ENCODE measurements around the gene AP2A1. TPM values are rescaled to one million over a fixed set of nuclear protein-coding genes. Genes with fewer than 3 reads are reported as not detected.
A peak's percentile ranks its signal among the peaks of the same experiment; 100 is the strongest.

AP2A1 gene
- total and polyA plus RNA-seq, 2 of the 13 experiments (the other 11 are each of a cell fraction or from before 2014, with no cell fraction given) = 22.7 to 39.7 TPM

GRCh38 chr19:49809160-49809940, 42.5 kb downstream of the AP2A1 start (continued):
- TF ChIP-seq ZNF17 (CRISPR knock-in tag; IDR thresholded peaks at IDR 0.05) (no peak), ASH2L (IDR thresholded peaks at IDR 0.05; ENCODE audit: insufficient read length, low read depth, low read length) (peak; percentile 19), ZNF564 (CRISPR knock-in tag; IDR thresholded peaks at IDR 0.05) (peak; percentile 17; the same call in 1 of the 2 replicates), ZNF101 (CRISPR knock-in tag; IDR thresholded peaks at IDR 0.05; ENCODE audit: borderline replicate concordance, low read depth) (no peak), ZNF350 (CRISPR knock-in tag; IDR thresholded peaks at IDR 0.05; ENCODE audit: borderline replicate concordance, low read depth) (peak; percentile 52; the same call in 1 of the 2 replicates), TFE3 (CRISPR knock-in tag; IDR thresholded peaks at IDR 0.05) (peak; percentile 36; the same call in 1 of the 2 replicates), RXRA (CRISPR knock-in tag; IDR thresholded peaks at IDR 0.05) (peak; percentile 41; the same call in 1 of the 2 replicates), ZNF558 (CRISPR knock-in tag; IDR thresholded peaks at IDR 0.05; ENCODE audit: borderline replicate concordance) (no peak), ATF4 (CRISPR knock-in tag; IDR thresholded peaks at IDR 0.05) (no peak), SMAD9 (CRISPR knock-in tag; IDR thresholded peaks at IDR 0.05) (0 out of 2 replicates have a peak, but pooled peaks have one; percentile 35), PITX1 (CRISPR knock-in tag; IDR thresholded peaks at IDR 0.05) (0 out of 2 replicates have a peak, but pooled peaks have one; percentile 46), ZNF383 (CRISPR knock-in tag; IDR thresholded peaks at IDR 0.05; ENCODE audit: borderline replicate concordance) (peak; percentile 32; the same call in 1 of the 2 replicates), PHF8 (CRISPR knock-in tag; IDR thresholded peaks at IDR 0.05) (peak; percentile 56), ZNF891 (CRISPR knock-in tag; IDR thresholded peaks at IDR 0.05) (no peak), ZFX (CRISPR knock-in tag; IDR thresholded peaks at IDR 0.05; ENCODE audit: low read depth) (peak; percentile 76), HNRNPL (IDR thresholded peaks at IDR 0.05; ENCODE audit: low read depth, low read length) (peak; percentile 92), AKAP8 (CRISPR knock-in tag; IDR thresholded peaks at IDR 0.05) (0 out of 2 replicates have a peak, but pooled peaks have one; percentile 26), TBX2 (CRISPR knock-in tag; IDR thresholded peaks at IDR 0.05; ENCODE audit: borderline replicate concordance) (peak; percentile 53)
- TF ChIP-seq, protein P1, sequence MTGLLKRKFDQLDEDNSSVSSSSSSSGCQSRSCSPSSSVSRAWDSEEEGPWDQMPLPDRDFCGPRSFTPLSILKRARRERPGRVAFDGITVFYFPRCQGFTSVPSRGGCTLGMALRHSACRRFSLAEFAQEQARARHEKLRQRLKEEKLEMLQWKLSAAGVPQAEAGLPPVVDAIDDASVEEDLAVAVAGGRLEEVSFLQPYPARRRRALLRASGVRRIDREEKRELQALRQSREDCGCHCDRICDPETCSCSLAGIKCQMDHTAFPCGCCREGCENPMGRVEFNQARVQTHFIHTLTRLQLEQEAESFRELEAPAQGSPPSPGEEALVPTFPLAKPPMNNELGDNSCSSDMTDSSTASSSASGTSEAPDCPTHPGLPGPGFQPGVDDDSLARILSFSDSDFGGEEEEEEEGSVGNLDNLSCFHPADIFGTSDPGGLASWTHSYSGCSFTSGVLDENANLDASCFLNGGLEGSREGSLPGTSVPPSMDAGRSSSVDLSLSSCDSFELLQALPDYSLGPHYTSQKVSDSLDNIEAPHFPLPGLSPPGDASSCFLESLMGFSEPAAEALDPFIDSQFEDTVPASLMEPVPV (CRISPR knock-in tag; IDR thresholded peaks at IDR 0.05) = no peak
- TF ChIP-seq, protein P2, sequence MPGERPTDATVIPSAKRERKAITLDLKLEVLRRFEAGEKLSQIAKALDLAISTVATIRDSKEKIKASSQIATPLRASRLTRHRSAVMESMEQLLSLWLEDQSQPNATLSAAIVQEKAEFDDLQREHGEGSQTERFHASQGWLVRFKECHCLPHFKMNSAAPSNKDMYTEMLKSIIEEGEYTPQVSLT (CRISPR knock-in tag; IDR thresholded peaks at IDR 0.05; ENCODE audit: borderline replicate concordance, low read depth) = 0 out of 2 replicates have a peak, but pooled peaks have one; percentile 20
- TF ChIP-seq, protein P3, sequence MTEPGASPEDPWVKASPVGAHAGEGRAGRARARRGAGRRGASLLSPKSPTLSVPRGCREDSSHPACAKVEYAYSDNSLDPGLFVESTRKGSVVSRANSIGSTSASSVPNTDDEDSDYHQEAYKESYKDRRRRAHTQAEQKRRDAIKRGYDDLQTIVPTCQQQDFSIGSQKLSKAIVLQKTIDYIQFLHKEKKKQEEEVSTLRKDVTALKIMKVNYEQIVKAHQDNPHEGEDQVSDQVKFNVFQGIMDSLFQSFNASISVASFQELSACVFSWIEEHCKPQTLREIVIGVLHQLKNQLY (CRISPR knock-in tag; IDR thresholded peaks at IDR 0.05) = no peak
- TF ChIP-seq, protein P4, sequence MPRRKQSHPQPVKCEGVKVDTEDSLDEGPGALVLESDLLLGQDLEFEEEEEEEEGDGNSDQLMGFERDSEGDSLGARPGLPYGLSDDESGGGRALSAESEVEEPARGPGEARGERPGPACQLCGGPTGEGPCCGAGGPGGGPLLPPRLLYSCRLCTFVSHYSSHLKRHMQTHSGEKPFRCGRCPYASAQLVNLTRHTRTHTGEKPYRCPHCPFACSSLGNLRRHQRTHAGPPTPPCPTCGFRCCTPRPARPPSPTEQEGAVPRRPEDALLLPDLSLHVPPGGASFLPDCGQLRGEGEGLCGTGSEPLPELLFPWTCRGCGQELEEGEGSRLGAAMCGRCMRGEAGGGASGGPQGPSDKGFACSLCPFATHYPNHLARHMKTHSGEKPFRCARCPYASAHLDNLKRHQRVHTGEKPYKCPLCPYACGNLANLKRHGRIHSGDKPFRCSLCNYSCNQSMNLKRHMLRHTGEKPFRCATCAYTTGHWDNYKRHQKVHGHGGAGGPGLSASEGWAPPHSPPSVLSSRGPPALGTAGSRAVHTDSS (CRISPR knock-in tag; conservative IDR thresholded peaks at IDR 0.05) = no peak
